Measurements from ENCODE around the gene FPR1.
"Not testable (repeated sequence)": the region's sequence is repeated elsewhere in the genome, so short reads cannot be mapped to it uniquely, and the experiment has no call there.

Gene FPR1

GRCh38 chr19:51749979-51750378 lies 1.7 kb downstream of the FPR1 start:
- no peak for DNase-seq (ENCODE audit: extremely low read depth, low read depth)
- no peak for TF ChIP-seq CTCF (IDR thresholded peaks at IDR 0.05; ENCODE audit: low read depth, low read length)

GRCh38 chr19:51746731-51747130 lies 4.9 kb downstream of the FPR1 start:
- TF ChIP-seq CTCF (IDR thresholded peaks at IDR 0.05; ENCODE audit: low read depth, low read length), result no peak
- no peak for DNase-seq (ENCODE audit: extremely low read depth, low read depth)

- DNase-seq (ENCODE audit: extremely low read depth, low read depth), result no peak
- TF ChIP-seq CTCF (IDR thresholded peaks at IDR 0.05; ENCODE audit: low read depth, low read length), result no peak
Observed at GRCh38 chr19:51743405-51743804, 8.3 kb downstream of the FPR1 start.

- no peak for DNase-seq (ENCODE audit: extremely low read depth, low read depth)
- TF ChIP-seq CTCF (IDR thresholded peaks at IDR 0.05; ENCODE audit: low read depth, low read length), result no peak
Observed at GRCh38 chr19:51742789-51743188, 8.9 kb downstream of the FPR1 start.

GRCh38 chr19:51740356-51740755 lies 11.3 kb downstream of the FPR1 start:
- no peak for DNase-seq (ENCODE audit: extremely low read depth, low read depth)
- TF ChIP-seq CTCF (IDR thresholded peaks at IDR 0.05; ENCODE audit: low read depth, low read length), result no peak

- no peak for DNase-seq (ENCODE audit: extremely low read depth, low read depth)
- TF ChIP-seq CTCF (IDR thresholded peaks at IDR 0.05; ENCODE audit: low read depth, low read length), result no peak
Observed at GRCh38 chr19:51739466-51740213, 12.0 kb downstream of the FPR1 start.

- DNase-seq (ENCODE audit: extremely low read depth, low read depth), result not testable (repeated sequence)
Observed at GRCh38 chr19:51738523-51738922, 13.2 kb downstream of the FPR1 start.

GRCh38 chr19:51737924-51738323 lies 13.8 kb downstream of the FPR1 start:
- TF ChIP-seq CTCF (IDR thresholded peaks at IDR 0.05; ENCODE audit: low read depth, low read length), result no peak
- no peak for DNase-seq (ENCODE audit: extremely low read depth, low read depth)

All from AG09319 (cell line).